DMS114 treated with DMSO at 0.1 percent for 48 hours (cell line): ENCODE data around the gene D2HGDH.
A peak's percentile ranks its signal among the peaks of the same experiment; 100 is the strongest.
"Not testable (repeated sequence)": the region's sequence is repeated elsewhere in the genome, so short reads cannot be mapped to it uniquely, and the experiment has no call there.

Experiments used
- DNase-seq: peaks from one replicate; lab custom pipeline; 2025; ENCODE audit not compliant: unreplicated experiment; lab: John Stamatoyannopoulos, UW

The D2HGDH gene

GRCh38 chr2:241791385-241791784 is 57.0 kb downstream of the D2HGDH start:
- not testable (repeated sequence) for DNase-seq

- no peak for DNase-seq
Observed at GRCh38 chr2:241793385-241793784, 59.0 kb downstream of the D2HGDH start.

- no peak for DNase-seq
Observed at GRCh38 chr2:241794250-241794823, 59.9 kb downstream of the D2HGDH start.

GRCh38 chr2:241795021-241795999 is 60.9 kb downstream of the D2HGDH start:
- DNase-seq = no peak

- DNase-seq = no peak
Observed at GRCh38 chr2:241796209-241796608, 61.8 kb downstream of the D2HGDH start.

GRCh38 chr2:241796610-241797138 is 62.2 kb downstream of the D2HGDH start:
- no peak for DNase-seq

- DNase-seq = no peak
Observed at GRCh38 chr2:241797441-241798080, 63.1 kb downstream of the D2HGDH start.

- DNase-seq = no peak
Observed at GRCh38 chr2:241798081-241798630, 63.7 kb downstream of the D2HGDH start.

- DNase-seq = no peak
Observed at GRCh38 chr2:241798631-241799521, 64.4 kb downstream of the D2HGDH start.

- no peak for DNase-seq
Observed at GRCh38 chr2:241799522-241800197, 65.2 kb downstream of the D2HGDH start.

- DNase-seq = not testable (repeated sequence)
Observed at GRCh38 chr2:241800198-241800903, 65.9 kb downstream of the D2HGDH start.

GRCh38 chr2:241801611-241802420 is 67.4 kb downstream of the D2HGDH start:
- DNase-seq = no peak

GRCh38 chr2:241802421-241803318 is 68.2 kb downstream of the D2HGDH start:
- DNase-seq = no peak

GRCh38 chr2:241803387-241804325 is 69.2 kb downstream of the D2HGDH start:
- DNase-seq = peak; percentile 41

- no peak for DNase-seq
Observed at GRCh38 chr2:241804326-241805229, 70.1 kb downstream of the D2HGDH start.
